GM21515 (cell line): Measurements from ENCODE around the gene TMBIM4.

Experiments used
- ATAC-seq: cut with Tn5 transposase; IDR thresholded peaks from one replicate; pipeline ENCODE4 v1.9.1; 2021; ENCODE audit not compliant: unreplicated experiment

Gene TMBIM4

GRCh38 chr12:66103016-66103913 is 66.5 kb downstream of the TMBIM4 start:
- no peak for ATAC-seq

- no peak for ATAC-seq
These were observed 77.1 kb downstream of the TMBIM4 start for GRCh38 chr12:66092559-66093269.

- ATAC-seq = no peak
These were observed 79.6 kb downstream of the TMBIM4 start for GRCh38 chr12:66090157-66090556.

GRCh38 chr12:66087365-66087943 is 82.3 kb downstream of the TMBIM4 start:
- peak; percentile 74 for ATAC-seq

- no peak for ATAC-seq
These were observed 83.8 kb downstream of the TMBIM4 start for GRCh38 chr12:66085998-66086397.
